B cell (primary cell): ENCODE results near the gene CEND1. TPM values are rescaled to one million over a fixed set of nuclear protein-coding genes. Genes with fewer than 3 reads are reported as not detected.

Experiments used
- ATAC-seq: fragments of 200-7000 bp; cut with Tn5 transposase; one replicate; pipeline ENCODE4 v1.10.0; 2021; ENCODE audit warnings: low read depth, mild to moderate bottlenecking, moderate number of reproducible peaks, moderate library complexity
- CTCF ChIA-PET: fragments of 350-600 bp; sonication (Branson Sonifier 250); formaldehyde crosslinking; loops from one replicate; lab custom pipeline; 2021; ENCODE audit warnings: antibody characterized with exemption, inconsistent platforms; lab: Charles Lee
- POLR2A ChIA-PET: fragments of 350-600 bp; sonication (Branson Sonifier 250); formaldehyde crosslinking; loops from one replicate; lab custom pipeline; 2021; ENCODE audit warnings: antibody characterized with exemption; lab: Charles Lee
- DNase-seq: peaks from one replicate; pipeline ENCODE4 v3.0.0; 2013
- H2AFZ ChIP-seq: 2 replicates; pipeline ENCODE4 v1.6.1; 2012; ENCODE audit warnings: mild to moderate bottlenecking, low read depth, low read length; ENCODE audit not compliant: insufficient read depth, poor library complexity, severe bottlenecking
- H3K27ac ChIP-seq, 2 donors: 1 replicate in 1 of 2; 2 replicates in 1 of 2; pipeline ENCODE4 v1.5.1; 2012 to 2013; ENCODE audit warnings: low read length in 2 of 2, mild to moderate bottlenecking in 2 of 2, moderate library complexity in 1 of 2
- H3K27me3 ChIP-seq, 4 experiments: fragments of 200-600 bp in 1 of 4; sonication (generic) in 1 of 4; replicated peaks in 1 of 4; 1 replicate in 2 of 4; 2 replicates in 2 of 4; pipeline versions ENCODE4 v1.6.1 to v1.7.0; 2013 to 2016; ENCODE audit warnings: low read length in 3 of 4, mild to moderate bottlenecking in 2 of 4, mixed read lengths in 1 of 4, moderate library complexity in 1 of 4; ENCODE audit not compliant: insufficient read depth in 4 of 4, control insufficient read depth in 3 of 4; ENCODE audit errors: control extremely low read depth in 1 of 4
- H3K36me3 ChIP-seq, 2 experiments: replicated peaks in 1 of 2; 1 replicate in 1 of 2; 2 replicates in 1 of 2; pipeline versions ENCODE4 v1.6.1 to v1.7.1; 2013; ENCODE audit warnings: low read length in 1 of 2; ENCODE audit not compliant: insufficient read depth in 2 of 2, control insufficient read depth in 1 of 2; ENCODE audit errors: control extremely low read depth in 1 of 2, extremely low read depth in 1 of 2
- H3K4me1 ChIP-seq, 2 donors: fragments of 200-600 bp in 1 of 2; sonication (generic) in 1 of 2; 1 replicate in 1 of 2; 2 replicates in 1 of 2; pipeline versions ENCODE4 v1.5.1 to v1.6.1; 2013 to 2017; ENCODE audit warnings: low read length in 2 of 2; ENCODE audit not compliant: control insufficient read depth in 2 of 2, insufficient read depth in 2 of 2
- H3K4me2 ChIP-seq: replicated peaks from 2 replicates; pipeline ENCODE3; 2012; ENCODE audit warnings: mild to moderate bottlenecking, low read depth, low read length; ENCODE audit not compliant: poor library complexity, severe bottlenecking
- H3K4me3 ChIP-seq, 5 experiments: fragments of 200-600 bp in 1 of 5; sonication (generic) in 1 of 5; 1 replicate in 3 of 5; 2 replicates in 2 of 5; pipeline versions ENCODE4 v1.5.1 to v1.7.0; 2011 to 2016; ENCODE audit warnings: low read length in 4 of 5, mild to moderate bottlenecking in 4 of 5, low read depth in 2 of 5, control low read depth in 1 of 5, moderate library complexity in 1 of 5; ENCODE audit not compliant: insufficient read depth in 1 of 5; ENCODE audit errors: control extremely low read depth in 1 of 5, extremely low read depth in 1 of 5
- H3K79me2 ChIP-seq: fragments of 200-600 bp; sonication (generic); one replicate; pipeline ENCODE4 v1.6.0; 2016; ENCODE audit warnings: low read length; ENCODE audit not compliant: control insufficient read depth, insufficient read depth
- H3K9ac ChIP-seq: fragments of 200-600 bp; sonication (generic); 2 replicates; pipeline ENCODE4 v1.6.1; 2017; ENCODE audit warnings: mild to moderate bottlenecking, low read length, moderate library complexity
- H3K9me3 ChIP-seq, 3 donors: one replicate each; pipeline versions ENCODE4 v1.6.1 to v1.7.1; 2013; ENCODE audit warnings: low read length in 2 of 3; ENCODE audit not compliant: control insufficient read depth in 2 of 3, insufficient read depth in 1 of 3; ENCODE audit errors: control extremely low read depth in 1 of 3
- H4K20me1 ChIP-seq: 2 replicates; pipeline ENCODE4 v1.6.0; 2012; ENCODE audit warnings: mild to moderate bottlenecking, low read length; ENCODE audit not compliant: insufficient read depth, control insufficient read depth, poor library complexity, severe bottlenecking
- H3K27ac Mint-ChIP-seq: one replicate; pipeline ENCODE4 v1.8.0; 2021; ENCODE audit warnings: mixed read lengths
- H3K27me3 Mint-ChIP-seq: one replicate; pipeline ENCODE4 v1.8.0; 2021; ENCODE audit warnings: mixed read lengths
- H3K4me1 Mint-ChIP-seq: one replicate; pipeline ENCODE4 v1.8.0; 2021; ENCODE audit warnings: mixed read lengths
- H3K4me3 Mint-ChIP-seq: one replicate; pipeline ENCODE4 v1.8.0; 2021; ENCODE audit warnings: mixed read lengths
- H3K9me3 Mint-ChIP-seq: one replicate; pipeline ENCODE4 v1.8.0; 2022; ENCODE audit warnings: mixed read lengths; ENCODE audit not compliant: insufficient read depth
- EZH2 ChIP-seq: IDR thresholded peaks from 2 replicates; pipeline ENCODE4 v1.6.1; 2012; ENCODE audit warnings: borderline replicate concordance, low read depth, mild to moderate bottlenecking, moderate library complexity, low read length; ENCODE audit not compliant: insufficient read depth, poor library complexity, severe bottlenecking
- WGBS: methylation state at CpG from one replicate; pipeline ENCODE4 v1.1.5; 2013; ENCODE audit warnings: missing lambda C conversion rate; ENCODE audit not compliant: insufficient coverage; 5-methylcytosine and 5-hydroxymethylcytosine counted together
- intact Hi-C: fragments of 100-400 bp; cut with micrococcal nuclease; formaldehyde crosslinking; loops from one replicate; pipeline ENCODE4 v1.10.0; 2022
- polyA plus RNA-seq: library from polyadenylated mRNA; depleted of rRNA; stranded (reverse); fragments of >200 nt; gene quantifications from 2 replicates; pipeline ENCODE4 v1.2.3, GENCODE V29; 2012
- total RNA-seq, 2 donors: library from RNA; stranded (reverse); fragments of 120-200 nt in 1 of 2; gene quantifications; 1 replicate in 1 of 2; 2 replicates in 1 of 2; pipeline versions ENCODE4 v1.2.3 to v1.2.4, GENCODE V29; 2013 to 2022
- TF ChIP-seq, protein P1 (sequence below): fragments of 200-600 bp; IDR thresholded peaks from one replicate; pipeline ENCODE4 v1.8.0; 2022; ENCODE audit warnings: antibody characterized with exemption, mild to moderate bottlenecking

Gene CEND1
- total and polyA plus RNA-seq, 2 donors (not counting 1 experiment from before 2014, with no cell fraction given): 0.13 to 0.39 TPM

DNA sequence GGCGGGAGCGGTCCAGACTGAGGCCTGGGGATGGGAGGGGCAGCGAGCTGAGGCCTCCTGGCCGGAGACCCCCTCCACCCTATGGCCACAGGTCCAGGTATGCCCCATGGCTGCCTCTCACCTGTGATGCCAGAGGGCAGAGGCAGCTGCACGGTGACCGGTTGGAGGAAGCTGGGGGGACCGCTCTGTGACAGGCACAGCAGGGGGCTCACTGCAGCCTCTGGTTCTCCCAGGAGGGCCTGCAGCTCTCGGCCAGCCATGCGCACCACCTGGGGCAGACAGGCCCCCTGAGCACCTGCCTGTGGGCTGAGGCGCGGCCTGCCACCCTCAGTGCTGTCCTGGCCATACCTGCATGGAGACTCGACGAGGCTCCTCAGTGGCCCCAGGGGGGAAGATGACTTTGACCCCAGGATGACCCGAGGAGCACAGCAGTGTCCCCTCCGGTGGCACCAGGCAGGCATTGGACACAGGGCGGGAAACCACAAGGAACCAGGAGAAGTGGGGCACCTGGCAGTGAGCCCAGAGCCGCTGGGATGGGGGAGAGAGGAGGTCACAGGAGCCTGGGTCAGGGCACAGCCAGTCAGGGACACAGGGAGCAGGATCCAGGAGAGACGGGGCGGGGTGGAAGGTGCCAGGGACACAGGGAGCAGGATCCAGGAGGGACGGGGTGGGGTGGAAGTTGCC lies 11.3 kb upstream of the CEND1 start:
- Histone ChIP-seq H3K27ac (no peak overlapping the region), H3K4me3 (no peak overlapping the region), H3K27me3 (no peaks in the 10 kb centered on the region), H3K79me2 (peaks cover 67% of the 10 kb centered on the region), H3K36me3 (peaks cover 0 to 9% of the 10 kb centered on the region in 2 experiments), H3K9ac (no peak overlapping the region), H4K20me1 (peaks cover 54% of the 10 kb centered on the region), H2AFZ (no peak overlapping the region), H3K4me1 (peaks cover 19 to 42% of the 10 kb centered on the region in 2 donors), H3K4me2 (no peak overlapping the region), H3K9me3 (no peaks in the 10 kb centered on the region)
- Mint-ChIP-seq H3K9me3 (no peaks in the 10 kb centered on the region), H3K27ac (no peak overlapping the region), H3K4me3 (no peak overlapping the region), H3K4me1 (peaks cover 19% of the 10 kb centered on the region), H3K27me3 (no peaks in the 10 kb centered on the region)
- ChIA-PET POLR2A (interaction anchor here (0.6 kb wide), 2 partner anchors 23 to 35 kb away, joined by 5 to 6 read pairs; no protein-coding TSS in a partner anchor), CTCF (no interaction called here)
- ATAC-seq: no peak
- intact Hi-C loops: no loop called here
- TF ChIP-seq, protein P1, sequence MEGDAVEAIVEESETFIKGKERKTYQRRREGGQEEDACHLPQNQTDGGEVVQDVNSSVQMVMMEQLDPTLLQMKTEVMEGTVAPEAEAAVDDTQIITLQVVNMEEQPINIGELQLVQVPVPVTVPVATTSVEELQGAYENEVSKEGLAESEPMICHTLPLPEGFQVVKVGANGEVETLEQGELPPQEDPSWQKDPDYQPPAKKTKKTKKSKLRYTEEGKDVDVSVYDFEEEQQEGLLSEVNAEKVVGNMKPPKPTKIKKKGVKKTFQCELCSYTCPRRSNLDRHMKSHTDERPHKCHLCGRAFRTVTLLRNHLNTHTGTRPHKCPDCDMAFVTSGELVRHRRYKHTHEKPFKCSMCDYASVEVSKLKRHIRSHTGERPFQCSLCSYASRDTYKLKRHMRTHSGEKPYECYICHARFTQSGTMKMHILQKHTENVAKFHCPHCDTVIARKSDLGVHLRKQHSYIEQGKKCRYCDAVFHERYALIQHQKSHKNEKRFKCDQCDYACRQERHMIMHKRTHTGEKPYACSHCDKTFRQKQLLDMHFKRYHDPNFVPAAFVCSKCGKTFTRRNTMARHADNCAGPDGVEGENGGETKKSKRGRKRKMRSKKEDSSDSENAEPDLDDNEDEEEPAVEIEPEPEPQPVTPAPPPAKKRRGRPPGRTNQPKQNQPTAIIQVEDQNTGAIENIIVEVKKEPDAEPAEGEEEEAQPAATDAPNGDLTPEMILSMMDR: no peak
- no peak for TF ChIP-seq EZH2
- DNase-seq: no peak
- 92% methylated on average over 18 of the region's 20 CpGs for WGBS

DNA sequence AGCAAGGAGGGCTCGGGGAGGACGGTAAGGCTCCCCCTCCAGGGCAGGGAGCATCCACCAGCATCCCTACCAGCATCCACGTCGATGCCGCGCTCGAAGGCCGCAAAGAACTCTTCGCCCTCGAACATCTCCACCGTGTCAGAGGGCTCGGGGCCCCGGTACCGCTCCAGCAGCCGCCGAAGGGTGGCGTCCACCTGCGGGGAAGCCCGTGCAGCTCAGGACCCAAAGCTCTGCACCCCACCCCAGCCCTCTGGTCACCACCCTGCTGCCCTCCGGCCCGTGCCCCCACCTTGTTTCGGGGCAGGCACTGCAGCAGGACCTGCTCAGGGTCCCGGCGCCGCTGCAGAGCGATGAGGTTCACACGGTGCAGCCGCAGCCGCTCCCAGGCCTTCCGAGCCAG lies 10.6 kb upstream of the CEND1 start:
- Histone ChIP-seq H3K9ac (no peak overlapping the region), H3K9me3 (no peaks in the 10 kb centered on the region), H3K27me3 (no peaks in the 10 kb centered on the region), H3K79me2 (peaks cover 73% of the 10 kb centered on the region), H2AFZ (no peak overlapping the region), H3K36me3 (peaks cover 0 to 9% of the 10 kb centered on the region in 2 experiments), H3K4me2 (no peak overlapping the region), H4K20me1 (peaks cover 59% of the 10 kb centered on the region), H3K4me1 (peaks cover 23 to 46% of the 10 kb centered on the region in 2 donors), H3K4me3 (no peak overlapping the region), H3K27ac (no peak overlapping the region)
- no peak for DNase-seq
- TF ChIP-seq EZH2: no peak
- TF ChIP-seq, protein P1: no peak
- POLR2A ChIA-PET: interaction anchor here (0.6 kb wide), 2 partner anchors 22 to 36 kb away, joined by 5 to 6 read pairs; no protein-coding TSS in a partner anchor
- Mint-ChIP-seq H3K27ac (no peak overlapping the region), H3K4me1 (peaks cover 20% of the 10 kb centered on the region), H3K27me3 (no peaks in the 10 kb centered on the region), H3K9me3 (no peaks in the 10 kb centered on the region), H3K4me3 (no peak overlapping the region)
- CTCF ChIA-PET: no interaction called here
- WGBS: 95% methylated on average over 25 of the region's 30 CpGs
- no peak for ATAC-seq
- intact Hi-C loops: no loop called here
